Ascending aorta (tissue), 2 donors: ENCODE measurements around the gene CAMK4. TPM values are rescaled to one million over a fixed set of nuclear protein-coding genes. Genes with fewer than 3 reads are reported as not detected.

Experiments used
- DNase-seq, 2 donors: peaks; one replicate each; pipeline ENCODE4 v3.0.0-alpha.2; 2019; ENCODE audit warnings: low spot score in 2 of 2
- H3K27ac ChIP-seq, 2 donors: fragments of 200-600 bp; sonication (generic); one replicate each; pipeline ENCODE4 v1.5.1; 2016 to 2017; ENCODE audit warnings: mild to moderate bottlenecking in 1 of 2
- H3K27me3 ChIP-seq: fragments of 200-600 bp; sonication (generic); one replicate; pipeline ENCODE4 v1.5.1; 2017
- H3K36me3 ChIP-seq, 2 donors: fragments of 200-600 bp; sonication (generic); one replicate each; pipeline ENCODE4 v1.5.1; 2016
- H3K4me1 ChIP-seq, 2 donors: fragments of 200-600 bp; sonication (generic); one replicate each; pipeline ENCODE4 v1.5.1; 2016 to 2017; ENCODE audit warnings: mild to moderate bottlenecking in 1 of 2
- H3K4me3 ChIP-seq, 2 donors: fragments of 200-600 bp; sonication (generic); one replicate each; pipeline ENCODE4 v1.5.1; 2016 to 2017; ENCODE audit warnings: mild to moderate bottlenecking in 1 of 2
- H3K9me3 ChIP-seq, 2 donors: fragments of 200-600 bp; sonication (generic); one replicate each; pipeline ENCODE4 v1.5.1; 2016
- CTCF ChIP-seq, 3 experiments: fragments of 200-600 bp in 2 of 3; fragments of 450-650 bp in 1 of 3; sonication (generic) in 2 of 3; IDR thresholded peaks; one replicate each; pipeline ENCODE4 v1.5.1; 2016 to 2019; ENCODE audit warnings: antibody characterized with exemption in 3 of 3, mild to moderate bottlenecking in 1 of 3, moderate library complexity in 1 of 3
- intact Hi-C: fragments of 100-400 bp; cut with DNase I; formaldehyde crosslinking; loops from one replicate; pipeline ENCODE4 v1.15.1; 2023
- total RNA-seq: library from RNA; depleted of rRNA; stranded (reverse); fragments of >200 nt; gene quantifications from one replicate; pipeline ENCODE4 v1.1.0, GENCODE V29; 2016

CAMK4 gene
- total RNA-seq, 1 donor from 2014 or later = under 0.01 TPM

GRCh38 chr5:111234125-111234524, 9.9 kb downstream of the CAMK4 start:
- no peak for DNase-seq
- Histone ChIP-seq H3K9me3 (no peaks in the 10 kb centered on the region), H3K4me3 (no peak overlapping the region), H3K4me1 (no peaks in the 10 kb centered on the region), H3K27me3 (no peaks in the 10 kb centered on the region), H3K27ac (no peak overlapping the region), H3K36me3 (no peaks in the 10 kb centered on the region)
- TF ChIP-seq CTCF (IDR thresholded peaks at IDR 0.05) = no peak
- intact Hi-C loops = no loop called here

DNA sequence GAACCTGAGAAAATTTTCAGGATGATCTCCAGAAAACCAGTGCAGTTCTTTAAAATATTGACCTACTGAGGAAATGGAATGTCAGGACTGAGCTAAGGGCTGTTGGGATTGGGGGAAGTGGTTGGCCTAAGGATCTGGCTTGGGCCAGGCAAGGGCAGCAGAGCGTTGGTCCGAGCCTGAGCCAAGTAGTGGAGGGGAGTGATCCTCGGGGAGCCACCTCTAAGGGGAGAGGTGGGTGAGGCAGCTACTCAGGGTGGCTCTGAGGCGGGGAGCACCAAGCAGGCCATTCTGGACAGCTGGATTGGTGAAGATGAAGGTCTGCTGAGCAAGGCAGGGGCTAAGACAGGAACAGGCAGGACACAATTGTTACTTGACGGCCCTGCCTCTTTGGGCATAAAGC, 11.5 kb downstream of the CAMK4 start:
- H3K27me3 ChIP-seq = no peaks in the 10 kb centered on the region
- H3K9me3 ChIP-seq = no peaks in the 10 kb centered on the region
- no peak for TF ChIP-seq CTCF (IDR thresholded peaks at IDR 0.05)
- no peaks in the 10 kb centered on the region for H3K4me1 ChIP-seq
- intact Hi-C loops = no loop called here
- H3K27ac ChIP-seq = no peak overlapping the region
- DNase-seq = no peak
- no peaks in the 10 kb centered on the region for H3K36me3 ChIP-seq
- no peak overlapping the region for H3K4me3 ChIP-seq

GRCh38 chr5:111236348-111236747, 12.2 kb downstream of the CAMK4 start:
- no peak for DNase-seq
- Histone ChIP-seq H3K4me1 (no peaks in the 10 kb centered on the region), H3K27me3 (no peaks in the 10 kb centered on the region), H3K27ac (no peak overlapping the region), H3K4me3 (no peak overlapping the region), H3K9me3 (no peaks in the 10 kb centered on the region), H3K36me3 (no peaks in the 10 kb centered on the region)
- intact Hi-C loops = no loop called here
- no peak for TF ChIP-seq CTCF (IDR thresholded peaks at IDR 0.05)

DNA sequence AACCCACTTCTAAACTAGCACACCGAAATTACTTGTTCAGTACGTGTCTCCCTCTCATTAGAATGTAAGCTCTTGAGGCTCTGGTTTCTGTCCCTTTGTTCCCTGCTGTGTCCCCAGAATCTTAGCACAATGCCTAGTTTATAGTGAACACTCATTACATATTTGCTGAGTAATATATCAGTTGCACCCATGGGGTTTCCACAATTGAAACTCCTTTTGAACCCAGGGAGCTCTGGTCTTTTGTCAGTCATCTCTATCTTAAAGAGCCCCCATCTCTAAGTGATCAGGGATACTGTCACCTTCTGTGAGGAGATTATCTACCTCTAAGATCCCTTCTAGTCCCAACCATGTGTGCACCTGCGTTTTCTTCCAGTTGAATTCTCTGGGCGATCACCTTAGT, 12.8 kb downstream of the CAMK4 start:
- Histone ChIP-seq H3K36me3 (no peaks in the 10 kb centered on the region), H3K27me3 (no peaks in the 10 kb centered on the region), H3K27ac (no peak overlapping the region), H3K4me3 (no peak overlapping the region), H3K4me1 (no peaks in the 10 kb centered on the region), H3K9me3 (no peaks in the 10 kb centered on the region)
- intact Hi-C loops = no loop called here
- TF ChIP-seq CTCF (IDR thresholded peaks at IDR 0.05) = no peak
- DNase-seq = no peak

DNA sequence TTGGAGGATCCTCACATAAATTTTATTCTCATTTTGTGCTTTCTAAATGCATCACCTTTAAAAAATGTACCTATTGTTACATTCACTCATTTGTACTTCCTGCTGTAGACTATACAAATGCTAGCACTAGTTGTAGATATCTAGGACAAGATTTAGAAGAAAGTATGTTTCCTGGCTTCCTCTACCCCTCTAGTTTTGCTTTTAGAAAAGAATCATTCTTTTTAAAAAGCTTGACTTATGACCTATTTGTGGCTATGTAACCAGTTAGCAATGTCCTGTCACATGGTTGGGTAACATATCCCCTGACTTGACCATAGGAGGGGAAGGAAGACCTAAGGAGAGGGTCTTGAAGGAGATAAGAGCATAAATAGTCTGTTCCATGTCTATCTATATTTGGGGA, 13.3 kb downstream of the CAMK4 start:
- Histone ChIP-seq H3K9me3 (no peaks in the 10 kb centered on the region), H3K4me3 (no peak overlapping the region), H3K27ac (no peak overlapping the region), H3K27me3 (no peaks in the 10 kb centered on the region), H3K4me1 (no peaks in the 10 kb centered on the region), H3K36me3 (no peaks in the 10 kb centered on the region)
- DNase-seq = no peak
- intact Hi-C loops = no loop called here
- no peak for TF ChIP-seq CTCF (IDR thresholded peaks at IDR 0.05)
